Measurements from ENCODE around the gene ENOX1.

GRCh38 chr13:43289470-43290255, 497.1 kb downstream of the ENOX1 start:
- TF ChIP-seq YY1 (tag by site-specific recombination; IDR thresholded peaks at IDR 0.05) (no peak), ZBTB49 (tag by site-specific recombination; IDR thresholded peaks at IDR 0.05; ENCODE audit: low read depth) (no peak), CTCF (tag by site-specific recombination; IDR thresholded peaks at IDR 0.05) (no peak), ELK4 (IDR thresholded peaks at IDR 0.05; ENCODE audit: borderline replicate concordance, low read depth, low read length) (no peak), TCF7L2 (IDR thresholded peaks at IDR 0.05; ENCODE audit: borderline replicate concordance, low read depth, low read length) (no peak), ZNF2 (tag by site-specific recombination; IDR thresholded peaks at IDR 0.05) (no peak), ZNF580 (tag by site-specific recombination; IDR thresholded peaks at IDR 0.05) (no peak), ZNF701 (tag by site-specific recombination; IDR thresholded peaks at IDR 0.05) (no peak), REST (tag by site-specific recombination; IDR thresholded peaks at IDR 0.05) (no peak), TRIM28 (IDR thresholded peaks at IDR 0.05; ENCODE audit: borderline replicate concordance, low read length) (no peak), ZNF449 (tag by site-specific recombination; IDR thresholded peaks at IDR 0.05) (no peak), ZEB2 (tag by site-specific recombination; IDR thresholded peaks at IDR 0.05) (no peak), GFI1B (tag by site-specific recombination; IDR thresholded peaks at IDR 0.05) (no peak)

Measured in HEK293 (cell line).